GM19438 (cell line): ENCODE measurements around the gene PSME2.
"Not testable (repeated sequence)": the region's sequence is repeated elsewhere in the genome, so short reads cannot be mapped to it uniquely, and the experiment has no call there.

Source experiments
- ATAC-seq: cut with Tn5 transposase; IDR thresholded peaks from one replicate; pipeline ENCODE4 v1.9.1; 2021; ENCODE audit warnings: low read depth; ENCODE audit not compliant: unreplicated experiment

The PSME2 gene

GRCh38 chr14:24116128-24116814 lies 30.1 kb downstream of the PSME2 start:
- no peak for ATAC-seq

- no peak for ATAC-seq
Observed at GRCh38 chr14:24115422-24116127, 30.8 kb downstream of the PSME2 start.

- ATAC-seq, result peak; percentile 85
Observed at GRCh38 chr14:24114532-24115421, 31.6 kb downstream of the PSME2 start, which contains the start of the genes DCAF11 and NRL. DCAF11 (plus strand) TSS chr14:24114777; CDS start chr14:24115595, 818 bp downstream. NRL (minus strand) TSS chr14:24114949; CDS start chr14:24082848, 32,101 bp downstream.

- peak; percentile 22 for ATAC-seq
Observed at GRCh38 chr14:24113801-24114531, 32.4 kb downstream of the PSME2 start.

GRCh38 chr14:24113379-24113800 lies 33.0 kb downstream of the PSME2 start:
- no peak for ATAC-seq

GRCh38 chr14:24110523-24110922 lies 35.9 kb downstream of the PSME2 start:
- ATAC-seq, result no peak

GRCh38 chr14:24110060-24110459 lies 36.4 kb downstream of the PSME2 start:
- ATAC-seq, result no peak

- ATAC-seq, result peak; percentile 27
Observed at GRCh38 chr14:24108336-24108874, 38.0 kb downstream of the PSME2 start.

- ATAC-seq, result no peak
Observed at GRCh38 chr14:24106672-24107271, 39.6 kb downstream of the PSME2 start.

- not testable (repeated sequence) for ATAC-seq
Observed at GRCh38 chr14:24105609-24106239, 40.7 kb downstream of the PSME2 start.

GRCh38 chr14:24103451-24103850 lies 43.0 kb downstream of the PSME2 start:
- ATAC-seq, result no peak

GRCh38 chr14:24102357-24103048 lies 43.9 kb downstream of the PSME2 start:
- no peak for ATAC-seq

- ATAC-seq, result no peak
Observed at GRCh38 chr14:24100982-24101494, 45.4 kb downstream of the PSME2 start.

GRCh38 chr14:24100197-24100981 lies 46.0 kb downstream of the PSME2 start:
- ATAC-seq, result no peak

GRCh38 chr14:24098927-24099813 lies 47.2 kb downstream of the PSME2 start:
- no peak for ATAC-seq

- ATAC-seq, result no peak
Observed at GRCh38 chr14:24098229-24098926, 48.0 kb downstream of the PSME2 start.
